ENCODE measurements around the gene ACAD8.
"Not testable (repeated sequence)": the region's sequence is repeated elsewhere in the genome, so short reads cannot be mapped to it uniquely, and the experiment has no call there.

The ACAD8 gene

DNA sequence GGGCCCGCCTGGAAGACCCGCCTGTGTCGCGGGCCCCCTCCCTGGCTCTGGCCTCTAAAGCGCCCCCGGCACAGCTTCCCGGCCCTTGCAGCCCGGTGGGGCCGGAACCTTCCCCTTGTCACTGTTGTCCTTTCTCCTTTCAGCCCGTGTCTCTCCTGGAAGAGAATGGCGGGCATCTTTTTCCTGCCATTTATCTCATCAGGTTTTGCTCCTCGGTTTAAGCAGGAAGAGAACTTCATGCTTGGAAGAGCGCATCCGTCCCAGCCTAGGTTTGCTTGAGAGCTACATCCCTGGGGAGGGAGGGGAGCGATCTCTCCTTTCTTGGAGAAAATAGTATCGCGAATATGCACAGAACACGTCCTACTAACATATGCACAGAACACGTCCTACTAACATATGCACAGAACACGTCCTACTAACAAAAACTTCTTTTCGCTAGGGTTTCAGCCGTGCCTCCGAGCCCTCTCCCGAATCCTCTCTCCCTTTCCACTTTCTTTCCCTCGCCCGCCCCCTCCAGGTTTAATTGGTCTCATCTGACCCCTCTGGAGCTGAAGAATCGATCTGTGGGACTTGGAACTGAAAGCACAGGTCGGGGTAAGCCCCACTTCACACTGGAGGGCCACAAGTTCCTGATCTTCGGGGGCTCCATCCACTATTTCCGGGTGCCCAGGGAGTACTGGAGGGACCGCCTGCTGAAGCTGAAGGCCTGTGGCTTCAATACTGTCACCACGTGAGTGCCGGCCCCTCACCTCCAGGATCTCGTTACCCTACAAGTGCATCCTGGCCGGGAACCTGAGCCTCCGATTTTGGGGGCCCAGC lies 24.0 kb downstream of the ACAD8 start:
- no peak for ATAC-seq
- no peak for TF ChIP-seq TOX (CRISPR knock-in tag; IDR thresholded peaks at IDR 0.05; ENCODE audit: borderline replicate concordance)
- no peak for TF ChIP-seq ZNF70 (CRISPR knock-in tag; IDR thresholded peaks at IDR 0.05)
- TF ChIP-seq, protein P1, sequence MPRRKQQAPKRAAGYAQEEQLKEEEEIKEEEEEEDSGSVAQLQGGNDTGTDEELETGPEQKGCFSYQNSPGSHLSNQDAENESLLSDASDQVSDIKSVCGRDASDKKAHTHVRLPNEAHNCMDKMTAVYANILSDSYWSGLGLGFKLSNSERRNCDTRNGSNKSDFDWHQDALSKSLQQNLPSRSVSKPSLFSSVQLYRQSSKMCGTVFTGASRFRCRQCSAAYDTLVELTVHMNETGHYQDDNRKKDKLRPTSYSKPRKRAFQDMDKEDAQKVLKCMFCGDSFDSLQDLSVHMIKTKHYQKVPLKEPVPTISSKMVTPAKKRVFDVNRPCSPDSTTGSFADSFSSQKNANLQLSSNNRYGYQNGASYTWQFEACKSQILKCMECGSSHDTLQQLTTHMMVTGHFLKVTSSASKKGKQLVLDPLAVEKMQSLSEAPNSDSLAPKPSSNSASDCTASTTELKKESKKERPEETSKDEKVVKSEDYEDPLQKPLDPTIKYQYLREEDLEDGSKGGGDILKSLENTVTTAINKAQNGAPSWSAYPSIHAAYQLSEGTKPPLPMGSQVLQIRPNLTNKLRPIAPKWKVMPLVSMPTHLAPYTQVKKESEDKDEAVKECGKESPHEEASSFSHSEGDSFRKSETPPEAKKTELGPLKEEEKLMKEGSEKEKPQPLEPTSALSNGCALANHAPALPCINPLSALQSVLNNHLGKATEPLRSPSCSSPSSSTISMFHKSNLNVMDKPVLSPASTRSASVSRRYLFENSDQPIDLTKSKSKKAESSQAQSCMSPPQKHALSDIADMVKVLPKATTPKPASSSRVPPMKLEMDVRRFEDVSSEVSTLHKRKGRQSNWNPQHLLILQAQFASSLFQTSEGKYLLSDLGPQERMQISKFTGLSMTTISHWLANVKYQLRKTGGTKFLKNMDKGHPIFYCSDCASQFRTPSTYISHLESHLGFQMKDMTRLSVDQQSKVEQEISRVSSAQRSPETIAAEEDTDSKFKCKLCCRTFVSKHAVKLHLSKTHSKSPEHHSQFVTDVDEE (CRISPR knock-in tag; IDR thresholded peaks at IDR 0.05), result no peak
- no peak for TF ChIP-seq BACH2 (CRISPR knock-in tag; IDR thresholded peaks at IDR 0.05; ENCODE audit: borderline replicate concordance)
- no peak for TF ChIP-seq ZC3H10 (CRISPR knock-in tag; IDR thresholded peaks at IDR 0.05)
- TF ChIP-seq ZNF565 (CRISPR knock-in tag; conservative IDR thresholded peaks at IDR 0.05; ENCODE audit: low read depth), result no peak
- no peak for TF ChIP-seq ESRRG (CRISPR knock-in tag; IDR thresholded peaks at IDR 0.05)
- TF ChIP-seq PPARA (CRISPR knock-in tag; IDR thresholded peaks at IDR 0.05; ENCODE audit: borderline replicate concordance), result no peak
- no peak for TF ChIP-seq RARB (CRISPR knock-in tag; IDR thresholded peaks at IDR 0.05)
- TF ChIP-seq, protein P2, sequence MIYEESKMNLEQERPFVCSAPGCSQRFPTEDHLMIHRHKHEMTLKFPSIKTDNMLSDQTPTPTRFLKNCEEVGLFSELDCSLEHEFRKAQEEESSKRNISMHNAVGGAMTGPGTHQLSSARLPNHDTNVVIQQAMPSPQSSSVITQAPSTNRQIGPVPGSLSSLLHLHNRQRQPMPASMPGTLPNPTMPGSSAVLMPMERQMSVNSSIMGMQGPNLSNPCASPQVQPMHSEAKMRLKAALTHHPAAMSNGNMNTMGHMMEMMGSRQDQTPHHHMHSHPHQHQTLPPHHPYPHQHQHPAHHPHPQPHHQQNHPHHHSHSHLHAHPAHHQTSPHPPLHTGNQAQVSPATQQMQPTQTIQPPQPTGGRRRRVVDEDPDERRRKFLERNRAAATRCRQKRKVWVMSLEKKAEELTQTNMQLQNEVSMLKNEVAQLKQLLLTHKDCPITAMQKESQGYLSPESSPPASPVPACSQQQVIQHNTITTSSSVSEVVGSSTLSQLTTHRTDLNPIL (CRISPR knock-in tag; IDR thresholded peaks at IDR 0.05; ENCODE audit: low read depth), result no peak
- no peak for TF ChIP-seq POU6F1 (CRISPR knock-in tag; IDR thresholded peaks at IDR 0.05; ENCODE audit: borderline replicate concordance, low read depth)
- no peak for TF ChIP-seq ZFP30 (CRISPR knock-in tag; IDR thresholded peaks at IDR 0.05)
- TF ChIP-seq OSR1 (CRISPR knock-in tag; IDR thresholded peaks at IDR 0.05), result no peak
- no peak for TF ChIP-seq CSRNP3 (CRISPR knock-in tag; IDR thresholded peaks at IDR 0.05)
- TF ChIP-seq CSDC2 (CRISPR knock-in tag; IDR thresholded peaks at IDR 0.05), result no peak
- TF ChIP-seq ISL1 (CRISPR knock-in tag; IDR thresholded peaks at IDR 0.05), result no peak

DNA sequence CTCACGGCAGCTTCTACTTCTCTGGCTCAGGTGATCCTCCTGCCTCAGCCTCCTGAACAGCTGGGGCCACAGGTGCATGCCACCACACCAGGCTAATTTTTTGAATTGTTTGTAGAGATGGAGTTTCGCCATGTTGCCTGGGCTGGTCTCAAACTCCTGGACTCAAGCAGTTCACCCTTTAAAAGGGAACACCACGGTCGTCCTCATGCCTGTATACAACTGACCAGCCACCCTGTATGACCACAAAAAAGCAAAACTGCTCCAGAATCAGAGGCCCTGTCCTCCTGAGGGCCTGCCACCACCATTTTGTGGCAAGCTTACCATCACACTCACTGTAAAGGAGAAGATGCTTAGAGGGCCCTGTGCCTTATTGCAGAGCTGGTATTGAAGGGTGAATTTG lies 25.0 kb downstream of the ACAD8 start:
- no peak for ATAC-seq
- TF ChIP-seq, protein P1 (CRISPR knock-in tag; IDR thresholded peaks at IDR 0.05), result no peak
- TF ChIP-seq ZFP3 (CRISPR knock-in tag; IDR thresholded peaks at IDR 0.05) (no peak), PPARA (CRISPR knock-in tag; IDR thresholded peaks at IDR 0.05; ENCODE audit: borderline replicate concordance) (no peak), ZC3H10 (CRISPR knock-in tag; IDR thresholded peaks at IDR 0.05) (no peak)

DNA sequence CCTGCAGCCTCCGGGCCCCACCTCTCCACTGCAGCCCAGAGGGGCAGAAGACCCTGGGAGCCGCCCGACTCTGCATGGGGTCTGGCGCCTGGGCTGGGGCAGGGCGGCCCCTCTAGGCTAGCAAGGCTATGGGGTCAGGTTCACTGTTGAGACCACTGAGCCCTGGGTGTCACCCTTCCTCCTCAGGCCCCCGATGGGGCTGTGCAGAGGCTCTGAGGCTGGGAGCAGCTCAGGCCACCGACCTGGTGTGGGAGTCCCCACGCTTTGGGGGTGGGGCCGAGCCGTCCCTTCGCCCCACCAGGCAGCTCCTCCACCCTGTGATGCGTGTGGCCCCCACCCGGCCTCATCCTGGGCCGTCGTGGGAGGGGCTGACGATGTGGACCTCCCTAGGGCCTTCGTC lies 28.3 kb downstream of the ACAD8 start:
- not testable (repeated sequence) for ATAC-seq

Measured in SK-N-SH treated with all-trans-retinoic acid at 6 μM for 48 hours (cell line).